ENCODE results near the gene TMTC1. TPM values are rescaled to one million over a fixed set of nuclear protein-coding genes. Genes with fewer than 3 reads are reported as not detected.

TMTC1 gene
- total and polyA plus RNA-seq, 2 donors (not counting 1 experiment from before 2014, with no cell fraction given) = not detected

DNA sequence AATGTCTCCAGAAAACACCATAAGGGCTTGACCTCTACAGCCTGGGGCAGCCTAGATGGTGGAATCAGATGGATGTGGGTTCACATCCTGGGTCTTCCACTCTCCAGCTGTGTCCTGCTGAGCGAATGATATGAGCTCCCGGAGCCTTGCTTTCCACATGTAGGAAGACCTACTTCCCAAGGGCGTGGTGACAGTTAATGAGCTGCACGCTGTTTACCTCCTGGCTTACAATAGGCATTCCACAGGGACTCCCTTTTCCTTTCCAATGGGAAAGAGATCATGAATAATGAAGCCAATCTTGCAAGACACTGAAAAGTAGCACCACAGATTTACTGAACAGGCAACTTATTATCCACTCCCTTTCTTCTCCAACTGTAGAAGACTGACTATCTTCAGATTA, 46.1 kb downstream of the TMTC1 start:
- WGBS (ENCODE audit: insufficient coverage) = 93% methylated on average over 4 of the region's 4 CpGs
- H3K9ac ChIP-seq (ENCODE audit: low read length) = no peak overlapping the region
- ATAC-seq (ENCODE audit: low read depth) (no peak), DNase-seq (no peak)
- POLR2A ChIA-PET = no interaction called here
- H3K4me3 ChIP-seq (ENCODE audit: control extremely low read depth in 1 of 5, extremely low read depth in 1 of 5, insufficient read depth in 1 of 5, low read depth in 2 of 5, low read length in 4 of 5) = no peak overlapping the region
- H3K4me2 ChIP-seq (replicated peaks; ENCODE audit: low read depth, low read length, poor library complexity, severe bottlenecking) = no peak overlapping the region
- H3K36me3 ChIP-seq (replicated peaks in 1 of 2; ENCODE audit: control extremely low read depth in 1 of 2, control insufficient read depth in 1 of 2, extremely low read depth in 1 of 2, insufficient read depth in 2 of 2, low read length in 1 of 2) = no peaks in the 10 kb centered on the region
- peaks cover 2% of the 10 kb centered on the region for H3K9me3 Mint-ChIP-seq (ENCODE audit: insufficient read depth)
- no peak overlapping the region for H3K27ac Mint-ChIP-seq
- intact Hi-C loops (cut with micrococcal nuclease) = no loop called here
- no peaks in the 10 kb centered on the region for H3K79me2 ChIP-seq (ENCODE audit: control insufficient read depth, insufficient read depth, low read length)
- H3K4me3 Mint-ChIP-seq = no peak overlapping the region
- peaks cover 0 to 5% (median 0%) of the 10 kb centered on the region in 3 donors for H3K9me3 ChIP-seq (ENCODE audit: control extremely low read depth in 1 of 3, control insufficient read depth in 2 of 3, insufficient read depth in 1 of 3, low read length in 2 of 3)
- no peaks in the 10 kb centered on the region for H3K27me3 Mint-ChIP-seq
- CTCF ChIA-PET = no interaction called here
- no peaks in the 10 kb centered on the region for H3K27me3 ChIP-seq (replicated peaks in 1 of 4; ENCODE audit: control extremely low read depth in 1 of 4, control insufficient read depth in 3 of 4, insufficient read depth in 4 of 4, low read length in 3 of 4)
- no peaks in the 10 kb centered on the region for H3K4me1 Mint-ChIP-seq
- no peak for TF ChIP-seq EZH2 (IDR thresholded peaks at IDR 0.05; ENCODE audit: borderline replicate concordance, insufficient read depth, low read depth, low read length, poor library complexity, severe bottlenecking)
- TF ChIP-seq, protein P1, sequence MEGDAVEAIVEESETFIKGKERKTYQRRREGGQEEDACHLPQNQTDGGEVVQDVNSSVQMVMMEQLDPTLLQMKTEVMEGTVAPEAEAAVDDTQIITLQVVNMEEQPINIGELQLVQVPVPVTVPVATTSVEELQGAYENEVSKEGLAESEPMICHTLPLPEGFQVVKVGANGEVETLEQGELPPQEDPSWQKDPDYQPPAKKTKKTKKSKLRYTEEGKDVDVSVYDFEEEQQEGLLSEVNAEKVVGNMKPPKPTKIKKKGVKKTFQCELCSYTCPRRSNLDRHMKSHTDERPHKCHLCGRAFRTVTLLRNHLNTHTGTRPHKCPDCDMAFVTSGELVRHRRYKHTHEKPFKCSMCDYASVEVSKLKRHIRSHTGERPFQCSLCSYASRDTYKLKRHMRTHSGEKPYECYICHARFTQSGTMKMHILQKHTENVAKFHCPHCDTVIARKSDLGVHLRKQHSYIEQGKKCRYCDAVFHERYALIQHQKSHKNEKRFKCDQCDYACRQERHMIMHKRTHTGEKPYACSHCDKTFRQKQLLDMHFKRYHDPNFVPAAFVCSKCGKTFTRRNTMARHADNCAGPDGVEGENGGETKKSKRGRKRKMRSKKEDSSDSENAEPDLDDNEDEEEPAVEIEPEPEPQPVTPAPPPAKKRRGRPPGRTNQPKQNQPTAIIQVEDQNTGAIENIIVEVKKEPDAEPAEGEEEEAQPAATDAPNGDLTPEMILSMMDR (IDR thresholded peaks at IDR 0.05) = no peak
- no peaks in the 10 kb centered on the region for H4K20me1 ChIP-seq (ENCODE audit: control insufficient read depth, insufficient read depth, low read length, poor library complexity, severe bottlenecking)
- no peaks in the 10 kb centered on the region for H3K4me1 ChIP-seq (ENCODE audit: control insufficient read depth in 2 of 2, insufficient read depth in 2 of 2, low read length in 2 of 2)
- H3K27ac ChIP-seq (ENCODE audit: low read length in 2 of 2) = no peak overlapping the region
- no peak overlapping the region for H2AFZ ChIP-seq (ENCODE audit: insufficient read depth, low read depth, low read length, poor library complexity, severe bottlenecking)

DNA sequence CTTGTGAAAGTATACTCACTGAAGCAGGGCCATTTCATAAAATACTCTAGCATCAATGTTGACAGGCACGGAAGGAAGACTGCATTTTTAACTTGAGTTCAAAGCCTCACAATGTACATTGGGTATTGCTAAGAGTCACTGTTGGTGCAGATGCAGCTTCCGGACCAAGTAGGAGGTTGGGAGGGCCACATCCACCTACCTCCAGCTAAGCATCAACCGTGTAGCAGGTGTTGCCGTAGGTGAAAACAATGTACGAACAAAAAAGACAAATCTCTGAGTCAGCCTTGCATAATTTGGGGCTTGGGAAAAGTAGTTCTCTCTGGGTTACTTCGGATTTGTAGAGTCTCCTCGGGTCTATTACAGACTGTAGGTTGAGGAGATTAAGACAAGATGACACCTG, 48.1 kb downstream of the TMTC1 start:
- H3K27ac ChIP-seq (ENCODE audit: low read length in 2 of 2) = no peak overlapping the region
- H4K20me1 ChIP-seq (ENCODE audit: control insufficient read depth, insufficient read depth, low read length, poor library complexity, severe bottlenecking) = no peaks in the 10 kb centered on the region
- Mint-ChIP-seq H3K9me3 (ENCODE audit: insufficient read depth) (peaks cover 2% of the 10 kb centered on the region), H3K27me3 (no peaks in the 10 kb centered on the region), H3K27ac (no peak overlapping the region), H3K4me1 (no peaks in the 10 kb centered on the region), H3K4me3 (no peak overlapping the region)
- H3K4me3 ChIP-seq (ENCODE audit: control extremely low read depth in 1 of 5, extremely low read depth in 1 of 5, insufficient read depth in 1 of 5, low read depth in 2 of 5, low read length in 4 of 5) = no peak overlapping the region
- no peaks in the 10 kb centered on the region for H3K27me3 ChIP-seq (replicated peaks in 1 of 4; ENCODE audit: control extremely low read depth in 1 of 4, control insufficient read depth in 3 of 4, insufficient read depth in 4 of 4, low read length in 3 of 4)
- H3K9ac ChIP-seq (ENCODE audit: low read length) = no peak overlapping the region
- H3K9me3 ChIP-seq (ENCODE audit: control extremely low read depth in 1 of 3, control insufficient read depth in 2 of 3, insufficient read depth in 1 of 3, low read length in 2 of 3) = peaks cover 0 to 5% (median 0%) of the 10 kb centered on the region in 3 donors
- ATAC-seq (ENCODE audit: low read depth) (no peak), DNase-seq (no peak)
- no peaks in the 10 kb centered on the region for H3K36me3 ChIP-seq (replicated peaks in 1 of 2; ENCODE audit: control extremely low read depth in 1 of 2, control insufficient read depth in 1 of 2, extremely low read depth in 1 of 2, insufficient read depth in 2 of 2, low read length in 1 of 2)
- no peak overlapping the region for H2AFZ ChIP-seq (ENCODE audit: insufficient read depth, low read depth, low read length, poor library complexity, severe bottlenecking)
- H3K4me1 ChIP-seq (ENCODE audit: control insufficient read depth in 2 of 2, insufficient read depth in 2 of 2, low read length in 2 of 2) = no peaks in the 10 kb centered on the region
- CTCF ChIA-PET = no interaction called here
- TF ChIP-seq, protein P1 (IDR thresholded peaks at IDR 0.05) = no peak
- TF ChIP-seq EZH2 (IDR thresholded peaks at IDR 0.05; ENCODE audit: borderline replicate concordance, insufficient read depth, low read depth, low read length, poor library complexity, severe bottlenecking) = no peak
- no peaks in the 10 kb centered on the region for H3K79me2 ChIP-seq (ENCODE audit: control insufficient read depth, insufficient read depth, low read length)
- WGBS (ENCODE audit: insufficient coverage) = 89% methylated on average over 4 of the region's 7 CpGs
- no peak overlapping the region for H3K4me2 ChIP-seq (replicated peaks; ENCODE audit: low read depth, low read length, poor library complexity, severe bottlenecking)
- POLR2A ChIA-PET = no interaction called here
- intact Hi-C loops (cut with micrococcal nuclease) = no loop called here

Data from B cell (primary cell).